Measurements from ENCODE around the gene ELL2.

DNA sequence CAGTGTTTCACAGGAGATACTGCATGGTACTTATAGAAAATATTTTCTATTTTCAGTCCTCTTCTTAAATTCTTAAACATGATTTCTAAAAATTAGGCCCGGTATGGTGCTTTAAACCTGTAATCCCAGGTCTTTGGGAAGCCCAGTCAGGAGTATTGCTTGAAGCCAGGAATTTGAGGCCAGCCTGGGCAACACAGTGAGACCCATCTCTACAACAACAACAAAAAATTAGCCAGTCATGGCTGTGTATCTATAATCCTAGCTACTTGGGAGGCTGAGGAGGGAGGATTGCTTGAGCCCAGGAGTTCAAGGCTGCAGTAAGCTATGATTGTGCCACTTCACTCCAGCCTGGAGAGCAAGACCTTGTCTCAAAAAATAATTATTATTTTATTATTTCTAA is 23.3 kb downstream of the ELL2 start:
- TF ChIP-seq POLR2AphosphoS5 (IDR thresholded peaks at IDR 0.05) (no peak), POLR2A (IDR thresholded peaks at IDR 0.05) (no peak)
- TF ChIP-seq, protein P1, sequence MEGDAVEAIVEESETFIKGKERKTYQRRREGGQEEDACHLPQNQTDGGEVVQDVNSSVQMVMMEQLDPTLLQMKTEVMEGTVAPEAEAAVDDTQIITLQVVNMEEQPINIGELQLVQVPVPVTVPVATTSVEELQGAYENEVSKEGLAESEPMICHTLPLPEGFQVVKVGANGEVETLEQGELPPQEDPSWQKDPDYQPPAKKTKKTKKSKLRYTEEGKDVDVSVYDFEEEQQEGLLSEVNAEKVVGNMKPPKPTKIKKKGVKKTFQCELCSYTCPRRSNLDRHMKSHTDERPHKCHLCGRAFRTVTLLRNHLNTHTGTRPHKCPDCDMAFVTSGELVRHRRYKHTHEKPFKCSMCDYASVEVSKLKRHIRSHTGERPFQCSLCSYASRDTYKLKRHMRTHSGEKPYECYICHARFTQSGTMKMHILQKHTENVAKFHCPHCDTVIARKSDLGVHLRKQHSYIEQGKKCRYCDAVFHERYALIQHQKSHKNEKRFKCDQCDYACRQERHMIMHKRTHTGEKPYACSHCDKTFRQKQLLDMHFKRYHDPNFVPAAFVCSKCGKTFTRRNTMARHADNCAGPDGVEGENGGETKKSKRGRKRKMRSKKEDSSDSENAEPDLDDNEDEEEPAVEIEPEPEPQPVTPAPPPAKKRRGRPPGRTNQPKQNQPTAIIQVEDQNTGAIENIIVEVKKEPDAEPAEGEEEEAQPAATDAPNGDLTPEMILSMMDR (IDR thresholded peaks at IDR 0.05) = no peak
